Dedifferentiated amniotic fluid mesenchymal stem cell (primary cell): Measurements from ENCODE around the gene VDAC2.
"Not testable (repeated sequence)": the region's sequence is repeated elsewhere in the genome, so short reads cannot be mapped to it uniquely, and the experiment has no call there.

Source experiments
- DNase-seq: peaks from one replicate; pipeline ENCODE4 v3.0.0-alpha.2; 2016; ENCODE audit errors: extremely low spot score

The VDAC2 gene

DNA sequence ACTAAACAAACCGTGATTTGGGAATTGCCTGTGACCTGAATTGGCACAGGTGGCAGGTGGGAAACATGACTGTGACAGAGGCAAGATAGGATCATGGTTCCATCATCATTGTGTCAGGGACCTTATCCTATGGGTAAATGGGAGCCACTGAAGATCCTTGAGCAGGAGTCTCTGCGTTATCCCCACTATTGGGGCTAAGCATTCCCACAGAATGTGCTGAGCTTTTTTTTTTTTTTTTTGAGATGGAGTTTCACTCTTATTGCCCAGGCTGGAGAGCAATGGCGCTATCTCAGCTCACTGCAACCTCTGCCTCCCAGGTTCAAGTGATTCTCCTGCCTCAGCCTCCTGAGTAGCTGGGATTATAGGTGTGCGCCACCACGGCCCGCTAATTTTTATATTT is 10.6 kb upstream of the VDAC2 start:
- not testable (repeated sequence) for DNase-seq

- DNase-seq: no peak
Measured at GRCh38 chr10:75201793-75202307, 8.7 kb upstream of the VDAC2 start.

DNA sequence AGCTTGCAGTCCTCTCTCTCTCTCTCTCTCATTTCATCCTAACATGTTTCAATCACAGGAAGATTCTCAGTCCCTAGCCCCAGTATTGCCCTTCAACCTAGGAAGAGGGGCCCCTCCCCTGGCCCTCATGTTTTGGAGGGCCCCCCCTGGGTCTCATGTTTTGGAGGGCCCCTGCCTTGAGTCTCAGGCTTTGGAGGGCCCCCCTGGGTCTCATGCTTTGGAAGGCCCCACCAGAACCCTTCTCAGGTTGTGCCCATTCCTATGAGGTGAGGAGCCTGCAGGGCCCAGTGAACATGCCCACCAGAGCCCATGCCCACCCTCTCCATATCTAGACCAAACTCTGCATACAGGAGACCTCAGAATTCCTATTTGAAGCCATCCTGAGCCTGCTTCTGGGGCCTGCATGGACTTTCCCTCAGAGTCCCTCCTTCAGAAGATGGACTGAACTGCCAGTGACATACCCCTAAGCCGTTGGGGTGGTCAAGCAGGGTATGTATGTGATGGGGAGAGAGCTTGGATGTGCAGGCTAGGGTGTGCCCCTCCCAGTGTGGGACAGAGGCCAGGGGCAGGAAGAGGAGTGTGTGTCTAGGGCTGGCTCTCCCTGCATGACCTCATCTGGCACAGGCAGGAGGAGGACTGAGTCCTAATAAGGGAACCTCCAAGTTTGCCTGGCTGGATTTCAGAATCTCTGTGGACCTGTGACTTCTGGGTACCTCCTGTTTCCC is 8.1 kb upstream of the VDAC2 start:
- peak; percentile 38 for DNase-seq

DNA sequence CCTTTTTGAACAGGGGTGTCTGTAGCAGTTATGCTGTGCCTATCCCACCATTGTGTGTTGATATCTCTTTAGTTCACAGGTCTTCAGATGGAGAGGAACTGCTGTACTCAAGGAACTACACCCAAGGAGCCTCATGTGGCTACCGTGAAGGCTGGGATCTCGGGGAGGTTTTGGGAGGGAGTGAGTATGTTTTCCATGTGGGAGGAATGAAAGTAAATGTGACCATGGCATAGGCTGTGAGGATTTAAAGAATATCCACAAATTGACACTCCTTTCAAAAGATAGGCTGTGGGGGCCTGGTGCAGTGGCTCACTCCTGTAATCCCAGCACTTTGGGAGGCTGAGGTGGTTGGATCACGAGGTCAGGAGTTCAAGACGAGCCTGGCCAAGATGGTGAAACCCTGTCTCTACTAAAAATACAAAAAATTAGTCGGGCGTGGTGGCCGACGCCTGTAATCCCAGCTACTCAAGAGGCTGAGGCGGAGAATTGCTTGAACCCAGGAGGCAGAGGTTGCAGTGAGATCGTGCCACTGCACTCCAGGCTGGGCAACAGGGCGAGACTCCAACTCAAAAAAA is 7.5 kb upstream of the VDAC2 start:
- DNase-seq: not testable (repeated sequence)

DNA sequence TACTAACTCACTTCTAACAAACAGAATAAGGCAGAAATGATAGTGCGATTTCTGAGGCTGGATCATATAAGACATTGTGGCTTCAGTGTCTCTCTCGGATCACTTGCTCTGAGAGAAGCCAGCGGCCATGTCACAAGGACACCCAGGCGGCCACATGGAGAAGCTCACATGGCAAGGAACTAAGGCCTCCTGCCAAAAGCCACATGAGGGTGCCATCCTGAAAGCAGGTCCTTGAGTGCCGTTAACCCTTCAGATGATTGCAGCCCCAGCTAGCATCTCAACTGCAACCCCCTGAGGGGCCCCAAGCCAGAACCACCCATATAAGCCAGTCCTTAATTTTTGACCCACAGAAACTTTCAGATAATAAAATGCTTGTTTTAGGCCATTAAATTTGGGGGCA is 6.9 kb upstream of the VDAC2 start:
- DNase-seq: no peak

GRCh38 chr10:75205908-75206307 is 4.7 kb upstream of the VDAC2 start:
- DNase-seq: no peak

- DNase-seq: not testable (repeated sequence)
Measured at GRCh38 chr10:75206638-75207037, 4.0 kb upstream of the VDAC2 start.

GRCh38 chr10:75207079-75207856 is 3.3 kb upstream of the VDAC2 start:
- DNase-seq: no peak

DNA sequence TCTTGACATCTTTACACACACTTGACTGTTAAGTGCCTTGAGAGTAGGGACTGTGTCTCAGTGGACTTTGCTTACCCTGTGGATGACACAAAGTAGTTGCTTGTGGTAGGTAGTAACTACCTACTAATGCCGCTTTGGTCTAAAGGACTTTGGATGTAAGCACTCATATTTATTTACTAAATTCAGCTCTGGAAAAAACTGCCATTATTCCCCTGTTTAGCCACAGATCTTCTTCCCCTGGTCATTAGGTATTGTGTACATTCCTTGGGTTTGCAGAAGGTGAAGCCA is 2.8 kb upstream of the VDAC2 start:
- no peak for DNase-seq

GRCh38 chr10:75208181-75208580 is 2.4 kb upstream of the VDAC2 start:
- peak; percentile 51 for DNase-seq

GRCh38 chr10:75209086-75209920 is 1.3 kb upstream of the VDAC2 start:
- DNase-seq: no peak

DNA sequence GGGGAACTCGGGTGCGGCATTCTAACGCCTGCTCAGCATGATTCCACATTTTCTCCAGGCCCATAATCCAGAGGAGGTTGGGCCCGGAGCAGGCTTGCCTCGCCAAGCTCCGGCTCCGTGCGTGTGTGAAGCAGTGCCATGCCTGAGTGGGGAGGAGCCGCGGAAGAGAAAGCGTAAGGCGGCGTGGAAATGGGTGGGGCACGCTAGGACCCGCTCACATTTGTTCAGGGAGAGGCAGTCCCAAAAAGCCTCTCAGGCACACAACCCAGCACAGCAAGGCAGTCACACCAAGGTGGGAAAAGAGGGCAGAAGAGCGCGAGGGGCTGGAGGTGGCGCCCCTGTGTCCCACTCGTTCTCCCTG is 695 bp upstream of the VDAC2 start:
- DNase-seq: peak; percentile 85

- peak; percentile 61 for DNase-seq
Measured at GRCh38 chr10:75211007-75211691, 553 bp downstream of the VDAC2 start.

GRCh38 chr10:75212343-75212742 is 1.7 kb downstream of the VDAC2 start:
- no peak for DNase-seq

- DNase-seq: no peak
Measured at GRCh38 chr10:75220274-75220673, 9.7 kb downstream of the VDAC2 start.

GRCh38 chr10:75221492-75221891 is 10.9 kb downstream of the VDAC2 start:
- not testable (repeated sequence) for DNase-seq

- DNase-seq: no peak
Measured at GRCh38 chr10:75223507-75223906, 12.9 kb downstream of the VDAC2 start.

DNA sequence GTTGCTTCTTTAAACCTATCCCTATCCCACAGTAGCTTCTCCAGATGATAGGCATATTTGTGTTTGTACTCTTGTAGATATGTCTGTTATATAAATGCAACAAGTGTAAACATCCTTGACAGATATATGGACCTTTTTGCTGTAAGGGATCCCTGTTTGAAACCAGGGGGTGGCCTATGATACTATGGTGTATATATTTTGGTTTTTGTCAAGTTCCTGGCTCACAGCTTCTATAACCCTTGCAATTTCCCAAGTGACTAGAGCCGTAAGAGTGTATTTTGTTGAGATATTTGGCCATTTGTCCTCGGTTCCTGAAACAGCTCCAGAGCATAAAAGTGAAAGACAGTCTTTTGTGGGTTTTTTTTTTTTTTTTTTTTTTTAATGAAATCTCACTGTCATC is 15.5 kb downstream of the VDAC2 start:
- DNase-seq: no peak

GRCh38 chr10:75226656-75227055 is 16.1 kb downstream of the VDAC2 start:
- DNase-seq: no peak

- no peak for DNase-seq
Measured at GRCh38 chr10:75228278-75228677, 17.7 kb downstream of the VDAC2 start.

DNA sequence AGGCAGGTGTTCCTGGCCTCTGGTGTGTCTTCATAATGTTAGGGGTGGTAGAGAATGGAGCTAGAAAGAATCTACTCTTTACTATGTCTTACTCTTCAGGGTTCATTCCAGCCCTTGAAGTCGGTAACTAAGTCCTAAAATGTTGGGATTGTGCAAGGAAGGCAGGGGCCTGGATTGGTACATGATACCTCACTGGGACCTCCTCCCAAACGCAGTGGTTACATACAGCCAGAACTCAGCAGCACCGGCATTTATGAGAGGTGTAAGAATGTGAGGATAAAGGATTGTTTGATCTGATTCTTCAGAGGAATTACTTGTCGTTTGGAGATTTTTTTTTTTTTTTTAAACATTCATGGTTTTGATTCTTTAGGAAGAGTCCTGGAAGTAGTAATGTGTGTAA is 18.2 kb downstream of the VDAC2 start:
- no peak for DNase-seq

DNA sequence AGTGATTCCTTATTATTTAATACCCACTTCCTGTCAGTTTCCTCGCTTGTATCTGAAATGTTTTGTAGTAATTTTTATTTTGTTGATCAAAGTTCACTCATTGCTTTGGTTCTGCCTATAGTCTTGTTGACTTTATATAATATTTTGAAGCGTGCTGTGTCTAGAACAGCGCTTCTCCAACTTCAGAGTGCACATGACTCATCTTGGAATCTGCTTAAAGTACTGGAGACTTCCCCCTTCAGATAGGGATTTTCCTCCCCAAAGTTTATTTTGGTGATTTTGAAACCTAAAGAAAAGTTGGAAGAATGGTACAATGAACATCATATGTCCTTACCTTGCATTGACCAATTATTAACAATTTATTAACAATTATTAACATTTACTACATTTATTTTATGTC is 19.4 kb downstream of the VDAC2 start:
- DNase-seq: peak; percentile 44
